NOMO-1 treated with DMSO at 0.1 percent for 48 hours (cell line): ENCODE results near the gene KCNJ6.
"Not testable (repeated sequence)": the region's sequence is repeated elsewhere in the genome, so short reads cannot be mapped to it uniquely, and the experiment has no call there.

Experiments
- DNase-seq: peaks from one replicate; lab custom pipeline; 2025; ENCODE audit not compliant: unreplicated experiment; lab: John Stamatoyannopoulos, UW

KCNJ6 gene

DNA sequence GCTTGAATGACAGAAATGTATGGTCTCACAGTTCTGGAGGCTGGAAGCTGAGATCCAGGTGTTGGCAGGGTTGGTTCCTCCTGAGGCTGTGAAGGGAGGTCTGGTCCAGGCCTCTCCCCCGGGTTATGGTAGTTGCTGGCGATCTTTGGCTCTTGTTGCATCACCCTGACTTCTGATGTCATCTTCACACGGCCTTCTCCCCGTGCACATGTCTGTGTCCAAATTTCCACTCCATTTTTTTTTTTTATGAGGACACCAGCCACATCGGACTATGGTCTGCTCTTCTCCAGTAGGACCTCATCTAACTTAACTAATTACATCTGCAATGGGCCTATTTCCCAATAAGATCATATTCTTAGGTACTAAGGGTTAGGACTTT is 232.2 kb downstream of the KCNJ6 start:
- DNase-seq, result no peak

DNA sequence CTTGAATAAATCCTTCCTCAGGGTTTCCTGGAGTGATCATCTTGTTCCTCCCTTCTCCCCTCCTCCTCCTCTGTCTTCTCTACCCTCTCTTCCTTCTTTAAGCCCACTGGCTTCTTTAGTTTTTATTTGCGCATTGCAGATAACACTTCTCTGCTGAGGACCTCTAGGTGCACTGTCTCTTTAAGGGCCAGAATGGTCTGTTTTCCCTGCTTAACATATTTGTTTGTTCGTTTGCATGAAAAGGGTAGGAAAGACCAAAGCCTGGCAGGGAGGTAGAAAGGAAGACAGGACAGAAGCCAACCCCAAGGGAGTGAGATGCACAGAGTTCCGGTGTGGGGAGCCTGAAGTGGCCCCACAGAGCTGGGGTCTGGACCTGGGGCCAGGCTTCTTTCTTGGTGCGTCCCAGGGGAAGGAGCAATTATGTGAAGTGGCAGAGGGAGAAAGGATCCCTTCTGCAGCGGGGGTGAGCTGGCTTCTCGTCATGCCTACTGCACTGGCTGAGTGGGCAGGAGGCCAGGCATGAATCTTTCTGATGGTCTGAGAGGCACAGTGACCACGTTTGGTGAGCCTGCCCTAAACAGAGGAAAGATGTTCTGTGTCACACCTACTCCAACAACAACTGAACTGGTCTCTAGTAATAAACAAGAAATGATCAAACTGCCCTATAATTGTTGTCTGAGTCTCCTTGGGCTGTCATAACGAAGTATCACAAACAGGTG is 232.7 kb downstream of the KCNJ6 start:
- no peak for DNase-seq

DNA sequence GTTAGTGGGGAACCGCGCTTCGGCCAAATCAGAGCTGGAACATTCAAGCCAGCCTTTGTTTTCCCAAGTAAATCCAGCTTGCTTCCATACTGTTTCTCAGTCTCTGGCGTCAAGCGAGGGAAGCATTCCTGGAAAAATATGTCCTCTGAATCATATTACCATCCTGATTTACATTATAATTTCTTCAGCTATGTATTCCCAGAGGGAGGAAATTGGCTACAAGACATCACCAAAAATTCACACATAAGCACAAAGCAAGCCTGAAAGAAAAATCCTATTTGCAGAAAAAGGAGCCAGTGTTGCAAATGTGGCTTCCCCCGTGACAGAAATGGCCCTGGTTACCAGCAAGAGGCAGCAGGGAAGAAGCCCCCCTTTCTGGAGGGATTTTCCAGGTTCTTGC is 233.3 kb downstream of the KCNJ6 start:
- no peak for DNase-seq

DNA sequence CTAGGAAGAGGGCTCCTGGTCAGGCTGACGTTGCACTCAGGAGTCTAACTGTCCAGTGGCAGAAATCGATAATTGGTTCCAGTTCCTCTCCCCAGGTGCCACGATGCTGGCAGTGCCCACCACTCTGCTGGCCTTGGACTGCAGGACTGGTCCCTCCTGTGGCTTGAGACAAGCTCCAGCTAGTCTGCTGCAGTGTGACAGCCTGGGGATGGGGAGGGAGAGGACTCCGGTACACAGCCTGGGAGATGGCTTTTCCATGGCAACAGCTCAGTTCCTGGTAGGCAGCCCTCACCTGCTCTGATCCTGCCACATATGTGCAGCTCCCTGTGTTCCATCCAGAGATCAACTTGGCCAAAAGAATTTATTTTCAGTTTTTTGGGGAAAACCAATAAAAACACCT is 239.3 kb downstream of the KCNJ6 start:
- DNase-seq, result no peak

DNA sequence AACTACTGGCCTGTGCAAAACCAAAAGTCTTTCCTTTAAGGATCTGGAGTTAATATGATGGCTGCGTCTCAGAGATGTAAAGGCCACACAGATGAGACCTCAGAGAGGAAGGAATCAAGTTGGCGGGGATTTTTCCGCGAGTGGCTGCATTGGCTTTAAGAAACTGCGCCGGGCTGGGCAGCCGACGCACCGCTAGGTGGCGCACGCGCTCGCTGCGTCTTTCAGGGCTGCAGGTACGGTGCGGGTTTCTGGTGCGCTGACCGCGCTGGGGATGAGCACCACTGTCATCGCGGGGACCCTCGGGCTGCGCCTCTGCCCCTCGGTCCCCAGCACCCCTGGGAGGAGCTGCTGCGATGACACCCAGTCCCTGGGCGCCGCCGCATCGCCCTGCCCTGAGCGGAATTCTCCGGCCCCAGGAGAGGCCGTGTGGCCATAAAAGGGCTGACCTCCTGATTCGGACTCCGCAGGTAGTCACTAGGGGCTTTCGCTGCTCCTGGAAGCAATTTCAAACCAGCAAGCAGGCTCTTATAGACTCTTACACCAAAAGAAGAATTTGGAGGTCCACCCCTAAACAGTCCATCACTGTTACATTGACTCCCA is 241.0 kb downstream of the KCNJ6 start:
- peak; percentile 19 for DNase-seq

DNA sequence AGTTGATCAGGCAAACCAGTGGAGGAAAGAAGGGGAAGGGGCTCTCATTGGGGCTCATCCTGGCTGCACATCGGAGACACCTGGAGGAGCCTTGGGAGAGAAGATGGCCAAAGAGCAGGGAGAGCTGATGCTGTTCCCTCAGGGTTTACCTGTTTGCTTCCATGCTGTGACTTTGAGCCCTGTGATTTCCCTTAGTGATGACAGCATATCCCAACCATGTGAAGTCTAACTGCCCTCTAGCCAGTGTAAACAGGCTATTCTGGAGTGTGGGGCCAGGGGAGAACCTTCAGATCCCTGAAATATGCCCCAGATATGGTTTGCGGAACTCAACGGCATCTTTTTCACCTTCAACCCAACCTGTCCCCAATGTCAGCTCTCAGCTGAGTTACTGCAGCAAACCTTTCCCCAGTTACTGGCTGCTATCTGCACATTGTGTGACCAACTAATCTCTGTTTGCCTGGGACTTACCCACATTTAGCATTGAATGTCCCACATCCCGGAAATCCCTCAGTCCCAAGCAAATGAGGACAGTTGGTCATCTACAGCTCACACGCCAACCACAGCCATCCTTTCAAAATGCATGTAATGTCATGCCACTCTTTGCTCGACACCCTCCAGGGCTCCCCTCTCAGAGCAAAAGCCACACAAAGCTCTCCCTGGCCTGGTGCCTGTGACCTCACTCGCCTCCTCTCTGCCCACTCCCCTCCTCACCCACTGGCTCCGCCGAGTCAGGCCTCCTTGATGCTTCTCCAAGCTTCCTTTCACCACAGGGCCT is 242.3 kb downstream of the KCNJ6 start:
- no peak for DNase-seq

DNA sequence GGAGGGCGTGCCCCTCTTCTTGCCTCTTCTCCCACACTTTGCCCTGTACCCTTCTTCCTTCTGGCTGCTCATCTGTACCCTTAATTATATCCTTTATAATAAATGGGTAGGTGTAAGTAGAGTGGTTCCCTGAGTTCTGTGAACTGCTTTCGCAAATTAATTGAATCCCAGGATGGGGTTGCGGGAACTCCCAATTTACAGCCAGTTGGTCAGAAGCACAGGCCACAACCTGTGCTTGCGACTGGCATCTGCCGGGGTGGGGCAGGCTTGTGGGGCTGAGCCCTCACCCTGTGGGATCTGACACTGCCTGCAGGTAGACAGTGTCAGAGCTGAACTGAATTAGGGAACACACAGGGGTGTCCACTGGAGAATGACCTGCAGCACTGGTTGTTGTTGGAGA is 244.9 kb downstream of the KCNJ6 start:
- DNase-seq, result no peak

DNA sequence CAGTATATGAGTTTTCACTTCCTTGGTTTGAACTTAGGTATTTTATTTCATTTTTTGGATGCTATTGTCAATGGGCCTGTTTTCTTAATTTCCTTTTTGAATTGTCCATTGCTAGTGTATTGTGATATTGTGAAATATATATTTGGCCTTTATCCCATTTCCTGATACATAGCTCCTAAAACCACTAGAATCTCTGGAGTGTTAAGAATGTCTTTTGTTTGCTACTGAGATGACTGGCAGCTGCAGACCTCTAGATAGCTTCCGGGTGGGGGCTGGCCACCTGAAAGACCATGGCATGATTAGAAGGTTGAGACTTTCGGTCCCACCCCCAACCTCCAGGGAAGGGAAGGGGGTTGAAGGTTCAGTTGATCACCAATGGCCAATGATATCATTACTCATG is 245.4 kb downstream of the KCNJ6 start:
- DNase-seq, result no peak

DNA sequence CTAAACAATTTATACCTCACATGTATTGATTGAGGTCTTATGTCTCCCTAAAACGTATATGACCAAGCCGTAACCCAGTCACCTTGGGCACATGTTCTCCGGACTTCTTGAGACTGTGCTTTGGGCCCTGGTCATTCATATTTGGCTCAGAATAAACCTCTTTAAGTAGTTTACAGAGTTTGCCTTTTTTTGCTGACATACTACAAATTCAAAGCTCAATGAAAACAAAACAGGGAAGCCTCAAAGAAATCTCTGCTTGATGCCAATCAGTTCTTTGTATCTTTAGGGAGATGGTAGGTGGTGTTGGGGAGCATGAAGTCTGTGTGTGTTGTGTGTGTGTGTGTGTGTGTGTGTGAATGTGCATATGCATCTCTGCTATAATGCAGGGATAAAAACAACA is 247.0 kb downstream of the KCNJ6 start:
- no peak for DNase-seq

DNA sequence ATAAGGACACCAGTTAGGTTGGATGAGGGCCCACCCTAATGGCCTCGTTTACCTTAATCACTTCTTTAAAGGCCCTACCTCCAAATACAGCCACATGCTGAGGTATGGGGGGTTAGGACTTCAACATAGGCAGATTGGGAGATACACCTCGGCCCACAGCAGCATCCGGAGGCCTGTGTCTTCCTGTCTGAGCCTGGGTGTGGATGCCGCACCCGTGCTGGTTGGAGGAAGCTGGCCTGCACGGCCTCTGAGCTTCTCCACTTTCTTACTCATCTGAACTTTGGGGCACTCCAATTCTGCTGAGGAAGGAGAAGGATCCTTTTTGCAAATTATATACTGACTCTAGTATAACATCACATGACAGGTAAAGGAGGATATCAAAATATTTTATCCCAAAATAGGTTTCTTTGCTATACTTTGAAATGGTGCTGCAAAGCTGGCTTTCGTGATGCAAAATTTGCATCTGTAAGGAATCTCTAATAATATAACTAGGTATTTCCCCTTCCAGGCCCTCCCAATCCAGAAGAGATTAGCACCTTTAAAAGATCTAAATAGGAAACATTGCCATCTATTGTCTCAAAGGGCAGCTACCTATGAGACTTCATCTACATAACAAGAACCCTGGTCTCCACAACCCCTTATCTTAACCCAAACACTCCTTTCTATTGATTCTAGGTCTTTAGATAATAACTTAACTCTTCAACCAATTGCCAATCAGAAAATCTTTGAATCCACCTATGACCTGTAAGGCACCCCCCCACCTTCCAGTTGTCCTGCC is 247.6 kb downstream of the KCNJ6 start:
- no peak for DNase-seq

DNA sequence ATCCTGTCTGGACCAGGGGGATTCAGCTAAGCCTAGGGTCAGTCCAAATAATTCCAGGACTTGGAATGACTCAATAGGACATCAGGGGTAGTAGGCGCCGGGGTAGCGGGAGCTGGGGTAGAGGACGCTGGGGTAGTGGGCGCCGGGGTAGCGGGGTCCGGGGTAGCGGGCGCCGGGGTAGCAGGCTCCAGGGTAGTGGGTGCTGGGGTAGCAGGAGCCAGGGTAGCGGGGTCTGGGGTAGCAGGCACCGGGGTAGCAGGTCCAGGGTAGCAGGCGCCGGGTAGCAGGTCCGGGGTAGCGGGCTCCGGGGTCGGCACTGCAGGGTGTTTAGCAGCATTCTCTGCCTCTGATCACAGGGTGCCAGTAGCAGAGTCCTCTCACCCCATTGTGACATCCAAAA is 248.9 kb downstream of the KCNJ6 start:
- DNase-seq, result no peak

DNA sequence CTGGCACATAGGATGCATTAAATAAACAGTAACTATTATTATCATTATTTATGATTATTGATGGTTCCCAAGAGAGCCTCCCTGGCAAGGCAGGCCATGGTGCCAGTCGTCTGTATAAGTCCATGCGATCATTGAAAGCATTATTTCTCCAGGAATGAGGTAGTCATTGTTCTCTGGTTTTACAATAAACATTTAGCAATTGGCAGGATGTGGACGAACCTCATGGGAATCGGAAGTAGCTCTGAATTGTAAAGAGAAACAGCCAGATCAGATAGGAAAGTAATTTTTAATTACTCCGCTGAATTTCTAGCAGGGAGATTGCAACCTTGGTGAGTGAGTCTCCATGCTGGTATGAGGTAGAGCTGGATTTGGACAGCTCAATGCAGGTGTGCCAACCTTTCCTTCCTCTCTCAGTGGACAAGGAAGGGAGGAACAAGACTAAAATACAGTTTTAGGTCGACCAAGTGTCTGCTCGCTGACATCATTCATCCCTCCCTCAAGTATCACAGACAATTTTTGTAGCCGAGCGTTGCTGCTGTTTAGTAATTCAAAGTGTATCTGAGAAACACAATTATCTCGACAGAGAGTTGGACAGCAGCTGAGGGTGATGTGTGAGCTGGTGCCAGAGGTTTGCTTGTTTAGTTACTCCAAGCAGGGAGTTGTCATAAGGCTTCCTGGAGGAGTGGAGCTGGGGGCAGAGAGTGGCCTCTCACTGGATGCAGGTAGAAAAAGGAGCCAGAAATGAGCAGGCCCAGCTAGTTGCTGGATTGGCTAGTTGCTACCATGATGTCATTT is 250.8 kb downstream of the KCNJ6 start:
- no peak for DNase-seq

DNA sequence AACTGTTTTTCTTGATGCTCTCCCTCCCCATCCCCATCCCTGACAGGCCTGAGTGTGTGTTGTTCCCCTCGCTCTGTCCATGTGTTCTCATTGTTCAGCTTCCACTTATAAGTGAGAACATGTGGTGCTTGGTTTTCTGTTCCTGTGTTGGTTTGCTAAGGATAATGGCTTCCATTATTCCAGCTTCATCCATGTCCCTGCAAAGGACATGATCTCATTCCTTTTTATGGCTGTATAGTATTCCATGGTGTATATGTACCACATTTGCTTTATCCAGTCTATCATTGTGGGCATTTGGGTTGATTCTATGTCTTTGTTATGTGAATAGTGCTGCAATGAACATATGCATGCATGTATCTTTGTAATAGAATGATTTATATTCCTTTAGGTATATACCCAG is 254.0 kb downstream of the KCNJ6 start:
- not testable (repeated sequence) for DNase-seq

DNA sequence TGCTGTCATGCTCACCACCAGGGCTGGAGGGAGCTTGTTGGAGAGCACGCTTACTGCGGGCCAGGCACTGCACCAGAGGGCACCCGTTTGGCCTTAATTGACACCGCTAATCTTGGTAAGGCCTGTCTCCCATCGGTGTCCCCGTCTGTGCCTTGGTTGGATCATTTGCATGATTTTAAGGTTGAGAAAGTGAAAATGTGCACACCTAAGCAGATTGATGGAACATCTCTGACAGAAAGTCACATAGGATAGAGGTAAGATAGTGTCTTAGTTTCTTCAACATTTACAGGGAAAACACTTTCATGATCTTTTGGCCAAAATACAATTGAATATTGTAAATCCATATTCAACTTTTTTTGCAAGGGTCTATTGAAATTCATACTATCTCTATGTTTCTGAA is 255.5 kb downstream of the KCNJ6 start:
- no peak for DNase-seq

DNA sequence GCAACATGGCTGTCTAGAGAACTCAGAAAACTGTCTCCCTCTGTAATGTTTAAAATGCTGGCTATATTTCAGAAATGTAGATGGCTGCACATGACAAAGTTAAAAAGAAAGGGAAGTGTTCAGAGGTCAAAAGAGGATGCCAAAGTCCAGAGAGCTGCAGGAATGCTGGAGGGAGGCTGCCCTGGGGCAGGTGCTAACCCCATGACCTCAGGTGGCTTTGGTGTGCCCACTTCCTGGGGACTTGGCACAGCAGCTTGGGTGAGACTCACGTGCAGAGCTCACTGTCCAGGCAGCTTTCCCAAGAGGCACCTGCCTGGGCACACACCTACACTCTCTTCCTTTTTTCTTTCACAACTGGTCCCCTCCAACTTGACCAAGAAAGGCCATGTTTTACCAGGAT is 256.4 kb downstream of the KCNJ6 start:
- no peak for DNase-seq

DNA sequence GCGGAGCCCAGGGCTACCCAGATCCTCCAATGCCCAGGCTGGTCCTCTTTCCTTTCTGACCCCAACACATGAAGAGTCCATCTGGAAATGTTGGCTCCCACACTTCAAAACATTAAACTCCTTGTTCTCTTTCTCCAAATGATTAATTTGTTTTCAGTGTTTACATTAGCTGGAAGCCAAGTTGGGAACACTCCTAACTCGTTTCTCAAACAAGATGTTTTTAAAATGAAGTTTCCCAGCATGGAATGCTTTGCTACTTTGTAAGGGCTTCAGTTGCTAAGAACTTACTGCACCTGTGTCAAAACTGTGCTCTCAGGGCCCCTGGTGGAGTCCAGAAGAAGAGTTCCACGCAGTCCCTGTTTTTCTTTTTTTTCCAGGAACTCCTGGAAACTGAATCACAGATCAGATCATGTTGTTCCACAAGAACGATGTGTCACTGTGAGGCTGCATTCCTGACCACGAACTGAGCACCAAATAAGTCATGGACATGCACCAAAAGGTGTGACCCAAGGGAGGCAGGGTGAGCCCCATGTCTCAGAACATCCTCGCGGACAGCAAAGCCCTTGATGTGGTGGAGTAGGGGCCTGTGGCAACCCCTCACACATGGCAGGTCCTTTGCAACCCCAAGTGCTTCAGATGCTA is 257.3 kb downstream of the KCNJ6 start:
- DNase-seq, result no peak

DNA sequence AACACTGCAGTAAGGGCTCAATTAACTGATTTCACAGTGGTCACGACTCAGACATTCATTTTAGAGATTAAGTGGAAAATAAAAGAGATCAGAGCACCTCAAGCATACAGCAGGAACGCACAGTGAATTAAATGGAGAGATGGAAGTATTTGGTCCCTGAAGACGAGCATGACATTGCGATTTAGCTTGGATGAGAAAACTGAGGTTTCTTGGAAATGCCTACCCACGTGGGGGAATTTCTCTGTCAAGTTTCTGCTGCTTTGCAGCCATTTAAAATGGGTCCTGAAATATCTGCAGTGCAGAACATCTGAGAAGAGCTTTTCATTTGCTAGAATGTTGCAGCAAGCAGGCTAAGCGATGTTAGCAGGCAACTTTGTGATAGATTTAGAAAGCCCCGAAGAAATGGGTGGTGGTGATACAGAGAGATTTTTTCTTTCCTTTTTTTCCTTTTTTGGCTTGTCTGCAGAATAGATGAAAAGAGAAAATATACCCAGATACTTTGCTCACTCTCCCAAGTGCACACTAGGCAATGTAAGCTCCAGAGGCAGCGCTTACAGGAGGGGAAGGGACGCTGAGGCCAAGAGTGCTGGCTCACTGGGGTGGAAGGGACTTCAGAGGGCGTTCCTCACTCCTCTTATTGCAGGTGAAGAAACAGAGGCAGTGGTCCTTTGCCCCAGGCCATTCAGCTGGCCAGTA is 258.0 kb downstream of the KCNJ6 start:
- DNase-seq, result no peak

DNA sequence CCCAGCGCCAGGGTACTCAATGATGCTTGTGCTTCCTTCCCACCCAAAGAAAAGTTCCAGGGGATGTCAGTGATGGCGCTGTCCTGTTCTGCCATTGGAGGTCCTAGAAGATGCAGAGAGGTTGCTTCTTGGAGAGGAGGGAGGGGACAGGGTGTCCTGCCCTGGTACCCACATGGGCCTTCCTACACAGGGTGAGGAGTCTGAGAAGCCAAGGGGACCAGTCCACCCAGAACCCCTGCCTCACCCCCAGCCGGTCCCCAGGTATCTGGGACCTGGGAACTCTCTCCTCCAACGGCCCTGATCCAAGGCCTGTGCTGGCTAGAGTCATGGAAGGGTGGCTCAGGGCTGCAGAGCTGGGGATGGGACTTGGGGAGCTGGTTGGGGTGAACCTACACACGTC is 259.4 kb downstream of the KCNJ6 start:
- no peak for DNase-seq

DNA sequence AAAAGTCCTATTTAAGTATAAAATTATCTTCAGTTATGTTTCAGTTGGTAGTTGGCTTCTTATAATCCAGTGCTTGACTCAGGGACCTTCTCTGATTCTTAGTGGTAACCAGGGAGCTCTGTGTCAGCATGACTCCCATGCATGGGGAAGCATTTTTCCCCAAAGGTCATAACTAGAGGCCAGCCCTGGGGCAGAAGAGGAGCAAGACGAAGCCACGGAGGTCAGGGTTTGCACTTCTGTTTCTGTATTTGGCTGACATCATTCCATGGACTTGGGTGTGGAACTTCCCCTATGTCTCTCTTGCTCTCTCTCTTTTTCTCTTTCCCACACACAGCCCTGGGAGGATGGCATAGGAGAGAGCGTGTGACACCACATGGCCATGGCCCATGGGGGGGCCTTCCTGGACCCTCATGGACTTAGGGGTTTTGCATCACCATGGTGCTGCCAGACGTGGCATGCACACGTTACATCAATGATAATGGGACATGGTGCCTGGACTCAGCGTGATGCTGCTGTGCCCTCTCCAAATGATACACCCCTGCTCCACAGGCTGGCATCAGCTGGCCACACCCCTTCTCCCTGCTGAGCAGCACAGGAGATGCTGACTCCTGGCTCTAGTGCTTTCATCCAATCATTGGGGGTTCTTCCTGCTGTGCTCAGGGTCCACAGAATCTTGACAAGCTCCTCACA is 260.5 kb downstream of the KCNJ6 start:
- DNase-seq, result no peak
